H1 (cell line): ENCODE results near the gene P3H2.

Experiments used
- ATF3 ChIP-seq: IDR thresholded peaks from 2 replicates; pipeline ENCODE4 v1.6.1; 2011; ENCODE audit warnings: low read depth, mild to moderate bottlenecking, low read length; ENCODE audit not compliant: insufficient read depth
- FOSL1 ChIP-seq: IDR thresholded peaks from 2 replicates; pipeline ENCODE4 v1.6.1; 2011; ENCODE audit warnings: mild to moderate bottlenecking, low read depth, low read length, moderate library complexity; ENCODE audit not compliant: insufficient read depth
- POLR2A ChIP-seq, 2 experiments: IDR thresholded peaks; 1 replicate in 1 of 2; 2 replicates in 1 of 2; pipeline ENCODE4 v1.6.1; 2011; ENCODE audit warnings: low read depth in 2 of 2, low read length in 2 of 2, mild to moderate bottlenecking in 2 of 2; ENCODE audit errors: control extremely low read depth in 1 of 2
- RAD21 ChIP-seq, 2 experiments: IDR thresholded peaks in 1 of 2; conservative IDR thresholded peaks in 1 of 2; 2 replicates each; pipeline ENCODE4 v1.6.1; 2011; ENCODE audit warnings: low read depth in 2 of 2, low read length in 2 of 2, improper control_type of control experiment in 1 of 2, inconsistent platforms in 1 of 2, mild to moderate bottlenecking in 1 of 2, moderate library complexity in 1 of 2
- ZNF274 ChIP-seq: IDR thresholded peaks from 2 replicates; pipeline ENCODE4 v1.7.0; 2012; ENCODE audit warnings: low read length, borderline replicate concordance; ENCODE audit errors: extremely low read depth

GRCh38 chr3:189966843-189967242, 153.9 kb downstream of the P3H2 start:
- TF ChIP-seq POLR2A (IDR thresholded peaks at IDR 0.05; ENCODE audit: control extremely low read depth in 1 of 2, low read depth in 2 of 2, low read length in 2 of 2) (no peak), RAD21 (IDR thresholded peaks at IDR 0.05 in 1 of 2, conservative IDR thresholded peaks at IDR 0.05 in 1 of 2; ENCODE audit: low read depth in 2 of 2, low read length in 2 of 2) (no peak), ZNF274 (no peak), FOSL1 (no peak), ATF3 (no peak)
